ENCODE measurements around the gene PLEKHG3.

Gene PLEKHG3

DNA sequence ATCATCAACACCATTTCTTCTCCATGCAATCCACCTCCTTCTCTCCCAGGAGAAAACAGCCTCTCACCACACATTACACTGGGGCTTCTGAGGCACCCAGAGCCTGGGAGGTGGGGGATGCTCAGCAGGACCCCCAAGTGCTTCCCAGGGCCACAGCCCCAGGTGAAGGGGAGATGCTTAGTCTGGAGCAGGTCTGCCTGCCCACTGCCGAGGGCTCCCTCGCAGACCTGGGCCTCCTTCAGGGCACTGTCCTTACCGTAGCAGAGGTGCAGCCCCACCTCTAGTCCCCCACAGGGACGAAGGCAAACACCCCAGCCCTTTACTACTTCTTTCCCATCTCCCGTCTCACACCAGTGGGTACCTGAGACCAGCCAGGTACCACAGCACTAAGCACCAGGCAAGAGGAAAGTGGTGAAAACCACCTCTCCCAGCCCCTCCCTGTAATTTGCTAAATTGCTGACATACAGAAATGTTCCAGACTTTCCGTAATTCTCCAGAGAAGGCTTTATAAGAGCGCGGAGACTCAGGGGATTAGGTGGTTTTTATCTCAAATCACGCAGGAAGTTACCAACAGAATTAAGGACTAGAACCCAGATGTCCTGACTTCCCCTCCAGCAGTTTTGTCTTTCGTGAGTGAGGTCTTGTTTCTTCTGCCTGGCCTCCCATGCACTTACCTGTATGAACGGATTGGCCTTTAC is 59.0 kb downstream of the PLEKHG3 start:
- DNase-seq (ENCODE audit: low read depth in 1 of 2, low spot score in 1 of 2): no peak

DNA sequence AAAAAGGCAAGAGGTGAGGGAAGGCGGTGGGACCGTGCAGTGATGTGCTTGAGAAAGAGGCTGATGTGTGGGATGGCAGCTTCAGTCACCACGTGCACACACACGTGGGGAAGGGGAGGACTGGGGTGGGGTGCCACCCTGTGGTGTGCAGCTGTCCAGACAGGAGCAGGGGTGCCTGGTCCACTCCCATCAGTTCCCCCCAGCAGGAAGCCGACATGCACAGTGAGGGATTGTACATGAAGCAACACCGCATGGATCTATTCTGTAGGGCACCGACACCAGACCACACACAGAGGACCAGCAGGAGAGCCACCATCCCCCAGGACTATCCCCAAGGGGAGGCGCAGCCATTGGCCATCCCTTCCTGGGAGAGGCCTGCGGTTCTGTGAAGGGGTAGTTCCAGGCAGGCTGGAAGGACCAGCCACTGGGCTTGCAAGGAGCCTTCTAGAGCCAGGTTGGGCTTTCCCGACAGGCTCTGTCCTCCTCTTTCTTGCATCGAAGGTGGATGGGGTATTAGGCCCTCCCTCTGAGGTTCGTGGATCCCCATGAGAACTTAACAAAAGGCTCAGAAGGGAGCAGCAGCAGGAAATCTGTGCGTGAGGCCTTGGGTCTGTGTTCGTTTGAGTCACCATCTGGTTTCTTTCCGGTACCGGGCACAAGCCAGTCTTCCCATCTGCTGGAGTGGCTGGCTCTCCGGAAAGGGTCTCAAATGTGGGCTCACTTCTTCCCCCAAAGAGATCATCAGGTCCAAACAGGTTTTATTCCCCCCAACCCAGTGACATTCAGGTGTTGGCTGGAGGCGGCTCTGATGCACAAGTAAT is 59.8 kb downstream of the PLEKHG3 start:
- DNase-seq (ENCODE audit: low read depth in 1 of 2, low spot score in 1 of 2): no peak

DNA sequence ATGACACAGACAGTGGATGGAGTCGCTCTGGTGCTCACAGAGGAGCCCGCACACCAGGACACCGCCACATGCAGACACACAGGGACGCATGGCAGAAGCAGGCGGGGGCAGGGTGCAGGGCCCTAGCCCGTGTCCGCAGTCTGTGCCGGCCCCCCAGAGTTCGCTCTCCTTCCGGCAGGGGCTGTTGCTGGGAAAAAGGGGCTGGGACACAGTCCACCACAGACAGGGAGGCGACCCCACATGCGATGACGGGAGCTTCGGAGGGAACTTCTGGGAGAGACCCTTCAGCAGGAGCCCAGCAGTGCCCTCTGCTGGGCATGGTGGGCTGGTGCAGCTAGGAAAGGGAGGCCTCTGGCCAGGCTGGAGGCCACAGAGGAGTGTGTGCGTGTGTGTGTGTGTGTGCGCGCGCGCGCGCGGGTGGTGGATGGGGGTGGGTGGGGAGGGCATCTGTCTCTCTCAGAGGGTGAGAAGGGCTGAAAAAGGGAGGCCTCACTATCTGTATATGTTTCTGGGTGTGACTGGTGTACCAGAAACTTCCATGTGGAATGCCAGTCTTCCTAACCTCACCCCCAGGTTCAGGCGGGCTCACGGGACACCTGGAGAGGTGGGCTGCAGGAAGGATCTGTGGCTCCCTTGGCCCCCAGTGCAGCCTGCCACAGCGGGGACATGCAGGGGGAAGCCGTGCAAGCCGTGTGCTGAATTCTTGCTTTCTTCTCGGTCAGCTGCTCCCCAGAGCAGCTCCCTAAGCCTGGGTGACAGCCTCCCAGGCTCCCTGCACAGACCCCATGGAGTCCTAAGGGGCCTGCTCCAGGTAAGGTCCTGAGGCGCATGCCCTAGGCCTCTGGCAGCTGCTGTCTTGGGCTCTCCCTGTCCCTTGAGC is 60.7 kb downstream of the PLEKHG3 start:
- DNase-seq (ENCODE audit: low read depth in 1 of 2, low spot score in 1 of 2): peak; percentile 45 to 49

DNA sequence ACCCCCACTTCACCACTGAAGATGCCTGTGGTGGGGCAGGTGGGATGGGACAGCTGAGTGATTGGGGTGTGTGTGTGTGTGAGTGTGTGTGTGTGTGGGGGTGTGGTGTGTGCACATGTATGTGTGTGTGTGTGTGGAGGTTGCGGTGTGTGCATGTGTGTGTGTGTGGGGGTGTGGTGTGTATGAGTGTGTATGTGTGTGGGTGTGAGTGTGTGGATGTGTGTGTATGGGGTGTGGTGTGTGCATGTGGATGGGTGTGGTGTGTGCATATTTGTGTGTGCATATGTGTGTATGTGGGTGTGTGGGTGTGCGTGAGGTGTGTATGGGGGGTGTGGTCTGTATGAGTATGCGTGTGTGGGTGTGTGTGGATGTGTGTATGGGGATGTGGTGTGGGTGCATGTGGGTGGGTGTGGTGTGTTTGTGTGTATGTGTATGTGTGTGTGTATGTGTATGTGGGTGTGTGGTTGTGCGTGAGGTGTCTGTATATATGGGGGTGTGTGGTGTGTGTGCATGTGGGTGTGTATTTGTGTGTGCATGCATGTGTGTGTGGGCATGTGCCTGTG is 61.6 kb downstream of the PLEKHG3 start:
- DNase-seq (ENCODE audit: low read depth in 1 of 2, low spot score in 1 of 2): no peak

DNA sequence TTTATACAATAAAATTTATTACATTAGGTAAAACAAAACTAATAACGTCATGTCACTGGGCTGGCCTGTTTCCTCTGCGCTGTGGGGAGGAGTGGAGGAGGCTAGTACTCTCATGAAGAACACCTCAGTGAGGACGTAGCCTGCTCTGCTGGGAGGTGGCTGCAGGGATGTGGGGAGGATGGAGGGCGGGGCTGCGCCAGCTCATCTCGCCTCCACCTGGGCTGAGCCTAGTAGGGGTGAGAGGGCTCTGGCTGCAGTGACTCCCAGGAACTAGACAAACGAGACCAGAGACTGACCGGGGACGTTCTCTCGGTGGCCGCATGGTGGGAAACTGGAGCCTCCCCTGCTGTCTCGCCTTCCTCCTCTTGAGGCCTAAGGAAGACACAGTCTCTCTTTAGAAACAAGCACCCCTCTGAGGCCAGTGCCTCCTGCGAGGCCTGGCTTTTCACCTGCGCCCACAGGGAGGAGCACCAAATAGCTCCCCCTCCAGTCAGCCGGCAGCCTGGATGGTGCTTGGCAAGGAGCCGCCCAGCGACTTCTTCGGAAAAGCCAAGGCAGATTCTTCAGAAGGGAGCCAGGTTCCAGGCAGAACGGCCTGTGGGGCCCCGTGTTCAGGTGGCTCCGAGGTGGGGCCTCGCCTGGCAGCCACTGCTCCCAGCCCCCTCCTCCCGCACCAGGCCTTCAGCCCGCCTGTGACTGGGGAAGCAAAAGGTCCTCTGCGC is 62.4 kb downstream of the PLEKHG3 start:
- no peak for DNase-seq (ENCODE audit: low read depth in 1 of 2, low spot score in 1 of 2)

DNA sequence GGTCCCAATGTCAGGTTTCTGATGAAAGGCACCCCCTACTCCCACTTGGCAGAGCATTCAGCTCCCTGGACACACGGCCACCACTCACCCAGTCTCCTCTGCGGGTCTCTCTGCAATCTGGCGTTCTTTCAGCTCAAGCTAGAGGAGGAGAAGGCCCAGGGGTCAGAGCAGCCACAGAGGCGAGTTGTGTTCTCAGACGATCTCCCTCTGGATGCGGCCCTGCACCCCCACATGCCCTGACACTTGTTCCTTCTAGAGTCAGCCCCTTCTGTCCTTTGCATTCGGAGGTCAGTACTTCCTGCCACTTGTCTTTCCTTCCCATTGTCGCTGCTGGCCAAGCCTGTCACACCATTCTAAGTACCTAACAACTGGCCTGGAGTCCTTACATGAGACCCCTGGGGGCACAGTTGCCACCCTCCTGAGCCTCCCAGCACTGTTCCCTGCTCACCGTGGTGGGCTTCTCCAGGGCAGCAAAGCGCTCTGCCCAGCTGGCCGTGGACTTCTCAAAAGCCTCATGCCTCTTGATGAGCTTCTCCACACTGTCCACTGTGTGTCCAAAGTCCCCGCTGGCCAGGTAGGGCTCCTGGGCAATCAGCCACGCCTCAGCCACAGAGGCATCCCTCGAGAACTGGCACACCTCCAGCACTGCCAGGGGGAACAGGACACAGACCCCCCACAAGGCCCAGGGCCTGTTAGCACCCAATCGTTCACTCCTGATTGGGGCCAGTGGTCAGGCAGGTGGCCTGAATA is 63.2 kb downstream of the PLEKHG3 start:
- DNase-seq (ENCODE audit: low read depth in 1 of 2, low spot score in 1 of 2): no peak

DNA sequence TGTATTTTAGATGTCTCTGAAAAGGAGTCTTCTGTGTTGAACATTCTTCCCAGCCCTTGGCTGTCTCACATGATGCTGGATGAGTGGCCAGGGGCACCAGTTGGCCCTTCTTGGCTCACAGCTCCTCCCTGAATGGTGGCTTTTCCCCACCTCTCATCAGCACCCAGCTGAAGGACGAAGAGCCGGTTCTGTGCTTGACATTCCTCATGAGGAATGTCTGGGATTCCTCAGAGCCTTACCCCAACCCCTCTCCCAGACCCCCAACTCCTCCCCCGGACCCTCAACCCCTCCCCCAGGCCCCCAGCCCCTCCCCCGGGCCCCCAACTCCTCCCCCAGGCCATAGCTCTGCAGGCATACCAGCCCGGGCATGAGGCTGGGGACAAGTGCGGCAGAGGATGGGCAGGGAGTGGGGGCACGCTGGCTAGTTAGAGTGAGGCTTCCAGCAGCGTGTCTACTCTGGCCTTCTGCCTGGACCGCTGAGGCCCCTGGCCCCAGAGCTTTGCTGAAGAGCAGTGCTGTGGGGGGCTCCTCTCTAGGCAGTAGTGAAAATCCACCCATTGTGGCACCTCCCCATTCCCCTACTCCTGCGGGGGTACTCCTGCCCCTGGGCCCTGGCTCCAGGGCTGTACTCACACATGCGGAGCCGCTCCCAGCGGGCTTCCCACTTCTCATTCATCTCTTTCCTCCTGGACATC is 64.3 kb downstream of the PLEKHG3 start:
- DNase-seq (ENCODE audit: low read depth in 1 of 2, low spot score in 1 of 2): no peak

DNA sequence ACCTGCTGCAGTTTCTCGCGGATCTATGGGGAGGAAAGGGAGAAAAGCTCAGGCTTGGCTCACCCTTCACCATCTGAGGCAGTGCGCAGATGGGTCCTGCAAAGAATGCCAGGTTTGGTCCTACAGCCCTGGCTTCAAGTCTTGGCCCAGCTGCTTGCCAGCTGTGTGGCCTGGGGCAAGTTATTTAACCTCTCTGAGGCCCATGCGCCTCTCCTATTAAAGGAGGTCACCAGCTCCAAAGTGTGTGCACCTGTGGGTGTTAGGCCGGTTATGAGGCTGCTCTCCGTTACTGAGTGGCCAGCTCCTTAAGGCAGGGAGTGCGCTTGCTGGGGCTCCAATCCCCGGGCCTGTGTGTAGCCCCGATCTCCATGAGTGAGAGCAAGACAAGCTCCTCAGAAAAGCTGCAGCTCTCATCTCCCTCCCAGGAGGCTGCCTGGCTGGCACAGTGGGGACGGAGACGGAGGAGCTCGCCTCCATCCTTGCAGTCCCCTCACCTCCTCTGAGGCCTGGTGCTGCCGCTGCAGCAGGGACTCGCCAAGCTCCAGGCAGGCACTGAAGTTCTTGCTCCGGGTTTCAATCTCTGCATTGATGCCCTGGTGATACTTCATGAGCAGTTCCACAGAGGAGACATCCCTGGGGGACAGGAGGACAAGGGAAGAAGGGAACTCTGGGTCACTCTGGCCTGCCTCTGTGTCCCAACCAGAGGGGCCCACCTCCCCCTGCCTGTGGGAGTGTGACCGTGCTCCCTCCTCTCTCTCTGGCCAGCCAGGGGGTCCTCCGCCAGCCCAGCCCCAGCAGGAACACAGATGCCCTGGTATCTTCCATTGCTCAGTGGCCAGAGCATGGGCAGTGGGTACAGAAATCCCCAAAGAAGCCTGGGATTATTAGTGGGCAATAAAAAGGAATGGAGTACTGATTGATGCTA is 65.1 kb downstream of the PLEKHG3 start:
- no peak for DNase-seq (ENCODE audit: low read depth in 1 of 2, low spot score in 1 of 2)

DNA sequence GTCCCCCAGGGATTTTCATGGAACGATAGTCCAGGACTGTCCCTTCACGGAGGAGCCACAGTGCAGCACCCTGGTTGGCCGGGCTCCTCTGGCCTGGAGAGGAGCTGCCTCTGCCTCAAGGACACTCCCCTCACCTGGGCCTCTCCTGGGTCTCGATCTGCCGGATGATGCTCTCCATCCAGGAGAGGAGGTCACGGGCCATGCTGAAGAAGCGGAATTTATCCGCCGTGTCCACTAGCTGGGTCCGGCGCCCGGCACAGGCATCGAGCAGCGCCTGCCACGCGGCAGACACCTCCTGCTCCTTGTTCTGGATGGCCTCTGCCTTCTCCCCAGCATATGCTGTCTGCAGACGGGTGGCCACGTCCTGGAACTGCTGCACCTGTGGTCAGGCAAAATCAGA is 66.5 kb downstream of the PLEKHG3 start:
- DNase-seq (ENCODE audit: low read depth in 1 of 2, low spot score in 1 of 2): no peak

DNA sequence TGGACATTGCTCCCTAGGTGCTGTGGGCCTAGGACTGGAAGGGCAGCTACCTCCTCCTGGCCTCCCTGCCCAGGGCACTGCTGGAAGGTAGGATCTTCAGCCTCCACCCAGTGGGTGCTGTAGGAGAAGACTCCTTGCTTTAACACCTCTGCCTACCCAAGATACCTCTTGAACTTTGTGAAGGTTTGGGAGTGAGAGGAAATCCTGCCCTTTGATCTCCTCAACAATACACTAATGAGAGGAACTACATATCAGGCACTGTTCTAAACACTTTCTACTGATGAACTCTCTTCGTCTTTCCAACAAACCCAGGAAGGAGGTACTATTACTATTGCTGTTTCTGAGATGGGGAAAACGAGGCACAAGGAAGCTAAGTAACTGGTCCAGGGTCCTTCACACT is 66.9 kb downstream of the PLEKHG3 start:
- no peak for DNase-seq (ENCODE audit: low read depth in 1 of 2, low spot score in 1 of 2)

DNA sequence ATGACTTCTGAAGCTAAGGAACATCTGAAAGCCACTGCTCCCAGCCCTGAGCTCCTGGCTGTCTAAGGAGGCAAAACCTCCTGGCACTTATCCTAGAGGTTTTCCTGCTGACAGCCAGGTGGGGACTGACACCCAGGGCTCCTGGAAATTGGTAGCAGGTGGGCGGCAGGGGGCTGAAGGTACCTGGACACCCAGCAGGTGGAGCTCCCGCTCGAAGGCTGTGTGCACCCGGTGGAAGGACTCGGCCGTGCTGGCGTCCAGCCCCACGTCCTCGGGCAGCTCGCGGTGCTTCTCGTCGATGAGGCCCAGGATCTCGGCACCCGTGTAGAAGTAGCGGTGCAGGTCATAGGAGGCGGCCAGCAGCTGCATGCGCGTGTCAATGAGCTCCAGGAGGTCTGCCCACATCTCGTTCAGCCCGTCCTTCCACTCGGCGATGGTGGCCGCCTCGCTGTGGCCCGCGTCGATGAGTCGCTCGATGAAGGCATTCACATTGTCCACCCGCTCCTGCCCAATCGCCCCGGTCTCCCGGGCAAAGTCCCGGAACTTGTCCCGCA is 68.2 kb downstream of the PLEKHG3 start:
- no peak for DNase-seq (ENCODE audit: low read depth in 1 of 2, low spot score in 1 of 2)

DNA sequence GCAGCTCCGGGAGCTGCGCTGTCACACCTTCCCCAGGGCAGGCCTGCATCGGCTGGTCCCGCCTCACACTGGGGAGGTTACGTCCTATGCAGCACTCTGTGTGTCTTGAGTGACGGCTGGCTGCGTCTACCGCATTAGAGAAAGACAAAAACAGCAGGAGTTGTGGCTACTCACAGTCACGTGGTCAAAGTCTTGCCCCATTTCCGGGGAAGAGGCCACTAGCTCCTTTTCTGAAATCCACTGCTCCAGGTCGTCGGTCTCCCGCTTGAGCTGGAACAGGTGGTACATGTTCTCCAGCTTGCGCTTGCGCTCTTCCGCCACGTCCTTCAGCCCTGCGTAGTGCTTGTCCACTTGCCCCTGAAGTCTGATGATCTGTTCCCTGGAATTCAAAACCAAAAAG is 68.8 kb downstream of the PLEKHG3 start:
- no peak for DNase-seq (ENCODE audit: low read depth in 1 of 2, low spot score in 1 of 2)

DNA sequence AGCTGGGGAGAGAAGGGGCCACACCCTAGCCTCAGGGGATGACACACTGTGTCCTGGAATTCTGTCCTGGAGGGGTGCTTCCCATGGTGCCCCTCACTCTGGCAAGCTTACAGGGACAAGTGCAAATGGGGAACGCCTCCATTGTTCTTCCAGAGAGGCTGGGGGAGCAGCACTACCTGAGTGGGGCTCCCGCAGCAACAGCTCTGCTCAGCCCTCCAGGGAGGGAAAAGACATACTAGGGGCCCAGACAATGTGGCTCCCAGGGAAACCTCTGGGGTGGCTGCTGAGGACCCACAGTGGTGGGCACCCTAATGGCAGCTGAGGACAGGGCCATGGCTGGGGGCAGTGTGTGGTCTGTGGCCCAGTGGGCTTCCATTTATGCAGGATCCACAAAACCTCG is 69.4 kb downstream of the PLEKHG3 start:
- no peak for DNase-seq (ENCODE audit: low read depth in 1 of 2, low spot score in 1 of 2)

DNA sequence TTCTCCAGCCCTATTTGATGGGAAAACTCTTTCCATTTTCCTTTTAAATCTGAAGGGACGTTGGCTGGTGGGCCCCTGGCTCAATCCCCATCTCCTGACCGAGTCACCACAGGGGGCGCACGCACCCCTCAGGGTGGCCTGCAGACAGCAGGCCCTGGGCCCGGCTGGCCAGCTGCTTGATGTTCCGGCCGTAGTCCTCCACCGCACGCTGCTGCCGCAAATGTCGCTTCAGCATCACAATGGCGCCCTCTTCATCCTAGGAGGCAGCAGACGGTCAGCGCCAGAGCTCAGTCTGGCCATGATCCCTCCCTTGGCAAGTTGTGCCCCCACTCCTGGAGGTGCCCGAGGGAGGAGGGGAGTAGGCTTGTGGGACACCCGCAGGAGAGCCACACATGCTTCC is 70.0 kb downstream of the PLEKHG3 start:
- DNase-seq (ENCODE audit: low read depth in 1 of 2, low spot score in 1 of 2): no peak

DNA sequence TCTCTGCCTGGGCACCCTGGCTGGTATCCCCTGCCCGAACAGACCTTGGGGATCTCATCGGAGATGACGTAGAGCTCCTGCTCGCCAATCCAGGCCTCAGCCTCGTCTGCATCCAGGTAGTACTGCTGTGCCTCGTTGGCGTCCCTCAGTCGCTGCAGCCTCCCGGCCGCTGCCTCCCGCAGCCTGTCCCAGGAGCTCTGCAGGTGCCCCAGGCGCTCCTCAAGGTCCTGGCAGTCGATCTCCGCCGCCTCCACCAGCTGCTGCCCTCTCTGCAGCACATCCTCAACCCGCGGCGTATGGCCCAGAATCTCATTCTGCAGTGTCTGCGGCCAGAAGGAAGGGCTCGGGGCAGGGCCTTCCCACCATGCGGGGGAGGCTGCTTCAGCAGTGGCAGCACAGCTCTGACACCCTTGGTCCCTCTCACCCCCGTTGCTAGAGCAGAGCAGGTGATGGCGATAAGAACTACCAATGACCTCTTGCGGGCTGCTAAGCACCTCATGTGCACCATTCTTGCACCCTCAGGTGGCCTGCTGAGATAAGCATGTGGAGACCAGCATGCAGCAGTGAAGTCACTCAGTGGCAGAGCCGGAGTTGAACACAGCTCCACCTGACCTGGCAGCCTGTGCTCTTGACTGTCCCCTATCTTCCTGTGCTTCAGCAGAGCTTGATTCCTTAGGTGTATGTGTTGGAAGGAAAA is 71.0 kb downstream of the PLEKHG3 start:
- DNase-seq (ENCODE audit: low read depth in 1 of 2, low spot score in 1 of 2): no peak

DNA sequence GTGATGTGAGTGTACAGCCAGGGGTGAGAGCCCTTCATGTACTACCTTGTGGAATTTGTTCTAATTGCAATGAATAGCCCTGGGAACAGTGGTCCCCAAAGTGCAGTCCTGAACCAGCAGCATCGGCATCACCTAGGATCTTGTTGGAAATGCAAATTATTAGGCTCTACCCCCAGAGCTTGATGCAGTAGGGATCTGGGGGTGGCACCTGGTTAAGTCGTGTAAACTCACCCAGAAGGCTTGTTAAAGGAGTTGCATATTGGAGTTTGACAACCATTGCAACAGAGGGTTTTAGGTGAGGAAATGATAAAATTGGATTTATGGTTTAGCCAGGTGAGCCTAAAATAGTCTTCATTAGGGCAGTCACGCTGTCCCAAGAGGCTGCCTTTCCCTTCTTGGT is 73.2 kb downstream of the PLEKHG3 start:
- no peak for DNase-seq (ENCODE audit: low read depth in 1 of 2, low spot score in 1 of 2)

DNA sequence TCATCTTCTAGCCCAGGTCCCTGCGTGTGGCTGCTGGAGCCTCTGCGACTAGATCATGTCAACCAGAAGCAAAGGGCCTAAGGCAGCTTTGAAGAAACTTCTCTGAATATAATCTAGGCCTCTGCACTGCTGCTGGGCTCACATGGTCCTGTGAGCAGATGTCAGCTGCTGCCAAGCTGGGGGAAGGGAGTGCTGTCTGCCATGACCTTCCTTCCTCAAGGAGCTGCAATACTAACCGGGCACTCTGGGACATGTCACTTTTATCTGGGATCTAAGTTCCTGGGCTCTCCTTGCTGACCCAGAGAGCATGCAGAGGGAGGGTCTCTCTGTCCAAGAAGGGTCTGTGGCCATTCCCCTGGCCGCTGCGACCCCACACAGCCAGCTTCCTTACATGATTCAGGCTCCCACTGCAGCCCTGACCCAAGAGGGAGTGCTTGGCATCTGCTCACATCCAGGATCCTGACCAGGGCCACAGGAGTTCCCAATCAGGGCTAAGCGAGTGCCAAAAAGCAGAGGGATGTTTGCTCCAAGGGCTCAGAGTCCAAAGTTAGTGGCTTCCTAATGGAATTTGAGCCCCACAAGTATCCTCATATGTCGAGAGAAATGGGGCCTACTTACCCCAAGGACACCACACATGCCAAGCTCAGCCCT is 74.0 kb downstream of the PLEKHG3 start:
- DNase-seq (ENCODE audit: low read depth in 1 of 2, low spot score in 1 of 2): no peak

All from stimulated activated CD4-positive, alpha-beta T cell treated with anti-CD3 and anti-CD28 coated beads, Interleukin-15, amount 100 ng/mL, for 1 hour (primary cell).